Non-pigmented ciliary epithelial cell (primary cell): Measurements from ENCODE around the gene BACH1.
"Not testable (repeated sequence)": the region's sequence is repeated elsewhere in the genome, so short reads cannot be mapped to it uniquely, and the experiment has no call there.

Source experiments
- DNase-seq: peaks from one replicate; pipeline ENCODE4 v3.0.0-alpha.2; 2010; ENCODE audit warnings: low read depth

The BACH1 gene

DNA sequence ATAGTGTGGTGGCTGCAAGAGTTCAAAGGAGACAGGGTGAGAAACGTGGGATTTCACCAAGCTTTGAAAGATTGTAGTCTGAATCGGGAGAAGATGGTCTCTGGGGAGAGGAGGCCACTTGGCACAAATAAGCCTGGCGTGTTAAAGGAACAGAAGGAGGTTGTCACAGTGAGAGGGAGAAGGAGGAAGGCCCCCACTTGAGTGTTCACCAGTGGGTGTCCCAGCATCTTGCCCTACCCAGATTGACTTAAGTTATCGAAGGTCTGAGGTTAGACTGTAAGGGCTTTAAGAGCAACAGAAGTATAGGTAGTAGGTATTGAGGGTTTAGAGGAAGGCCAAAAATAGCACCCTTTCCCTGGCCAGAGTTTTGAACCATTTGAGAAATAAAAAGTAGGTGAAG lies 48.0 kb downstream of the BACH1 start:
- no peak for DNase-seq

DNA sequence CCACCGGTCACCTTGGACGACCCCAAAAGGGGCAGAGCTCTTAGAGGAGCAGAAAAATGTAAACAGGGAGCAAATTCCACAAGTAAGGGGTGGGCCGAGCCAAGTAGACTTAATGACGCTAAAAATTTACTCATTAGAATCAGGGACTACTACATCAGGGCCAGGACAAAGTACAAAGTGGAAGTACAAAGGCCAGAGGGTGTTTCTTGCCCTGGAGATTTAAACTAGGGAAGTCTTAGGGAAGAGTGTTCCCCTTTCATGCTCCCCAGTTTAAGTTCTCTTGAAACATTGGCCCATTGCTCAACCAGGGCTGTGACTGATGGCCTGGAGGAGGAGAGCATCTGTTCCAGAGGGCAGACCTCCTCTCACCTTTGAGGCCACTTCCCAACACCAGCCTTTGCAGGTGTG lies 48.6 kb downstream of the BACH1 start:
- DNase-seq, result no peak

DNA sequence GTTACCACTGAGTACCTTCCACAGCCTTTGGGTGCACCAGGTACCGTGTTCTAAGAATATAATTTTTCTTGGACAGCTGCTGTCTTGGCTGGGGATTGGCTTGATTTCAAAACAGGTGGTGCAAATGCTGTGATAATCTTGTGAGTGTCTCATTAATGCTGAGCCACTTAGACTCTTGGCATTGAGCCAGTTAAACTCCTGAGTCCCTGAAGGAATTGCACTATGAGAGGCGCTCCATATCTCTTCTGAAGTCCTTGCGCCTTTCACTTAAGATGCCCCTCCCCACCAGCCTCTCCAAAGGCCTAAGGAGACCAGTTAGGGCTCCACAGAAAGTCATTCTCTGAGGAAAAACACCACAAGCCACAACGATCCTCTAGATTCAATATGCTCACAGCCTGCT lies 51.0 kb downstream of the BACH1 start:
- no peak for DNase-seq

- DNase-seq, result no peak
Measured at GRCh38 chr21:29350246-29350779, 51.6 kb downstream of the BACH1 start.

GRCh38 chr21:29351691-29352090 lies 53.0 kb downstream of the BACH1 start:
- DNase-seq, result peak; percentile 72

GRCh38 chr21:29355043-29355710 lies 56.5 kb downstream of the BACH1 start:
- DNase-seq, result not testable (repeated sequence)

GRCh38 chr21:29356291-29356690 lies 57.6 kb downstream of the BACH1 start:
- DNase-seq, result not testable (repeated sequence)

GRCh38 chr21:29356810-29357209 lies 58.1 kb downstream of the BACH1 start:
- DNase-seq, result not testable (repeated sequence)

DNA sequence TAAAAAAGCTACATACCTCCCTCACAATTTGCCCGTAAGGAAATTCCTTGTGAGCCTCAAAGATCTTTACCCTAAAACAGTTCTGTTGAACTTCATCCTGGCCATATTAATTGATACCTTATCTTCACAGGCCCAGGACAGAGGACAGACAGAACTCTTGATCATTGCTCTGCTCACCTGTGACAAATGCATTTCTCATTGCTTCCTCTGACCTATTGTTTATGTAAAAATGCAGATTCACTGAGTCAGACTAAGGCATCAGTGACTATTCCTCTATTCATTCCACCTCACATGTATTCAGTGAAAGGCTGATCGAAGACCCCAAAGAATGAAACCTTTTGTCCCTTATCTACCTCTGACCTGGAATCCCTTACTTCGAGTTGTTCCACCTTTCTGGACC lies 61.0 kb downstream of the BACH1 start:
- no peak for DNase-seq

DNA sequence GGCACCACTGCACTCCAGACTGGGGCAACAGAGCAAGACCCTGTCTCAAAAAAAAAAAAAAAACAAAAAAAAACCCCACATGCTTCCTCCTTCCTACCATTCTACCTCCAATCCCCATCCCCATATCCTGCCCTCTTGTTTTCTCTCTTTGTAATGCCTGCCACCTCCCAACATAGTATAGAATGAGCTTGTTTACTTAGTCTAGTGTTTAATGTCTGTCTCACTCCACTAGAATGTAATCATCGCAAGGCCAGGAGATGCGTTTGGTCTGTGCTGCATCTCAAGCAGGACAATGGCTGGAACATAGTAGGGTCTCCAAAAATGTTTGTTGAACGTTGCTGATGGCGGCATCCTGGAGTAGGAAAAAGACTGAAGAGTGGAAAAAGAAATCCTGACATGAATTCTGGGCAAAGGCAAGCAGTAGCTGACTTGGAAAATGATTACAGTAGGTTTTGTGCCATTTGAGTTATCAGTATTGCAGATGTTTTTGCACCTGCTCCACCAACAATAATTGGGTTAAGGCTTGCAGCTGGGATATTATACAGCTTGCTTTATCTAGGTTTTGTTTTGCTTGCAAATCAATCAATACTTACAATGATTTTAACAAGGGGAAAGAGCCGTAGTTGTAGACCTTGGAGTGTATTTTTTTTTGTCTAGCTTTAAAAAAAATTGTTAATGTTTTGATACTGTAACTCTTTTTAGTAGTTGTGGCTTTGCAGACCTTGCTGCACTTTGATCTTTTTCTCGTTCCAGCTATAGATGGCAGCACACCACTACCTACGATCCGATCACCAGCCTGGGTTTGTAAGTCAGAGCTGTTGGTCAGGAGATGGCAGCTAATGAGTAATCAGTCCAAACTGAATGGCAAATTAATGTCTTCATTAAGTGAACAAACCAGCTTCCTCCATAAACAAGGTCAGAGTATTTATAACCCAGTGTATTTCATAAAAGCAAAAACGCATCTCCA lies 62.4 kb downstream of the BACH1 start:
- no peak for DNase-seq

DNA sequence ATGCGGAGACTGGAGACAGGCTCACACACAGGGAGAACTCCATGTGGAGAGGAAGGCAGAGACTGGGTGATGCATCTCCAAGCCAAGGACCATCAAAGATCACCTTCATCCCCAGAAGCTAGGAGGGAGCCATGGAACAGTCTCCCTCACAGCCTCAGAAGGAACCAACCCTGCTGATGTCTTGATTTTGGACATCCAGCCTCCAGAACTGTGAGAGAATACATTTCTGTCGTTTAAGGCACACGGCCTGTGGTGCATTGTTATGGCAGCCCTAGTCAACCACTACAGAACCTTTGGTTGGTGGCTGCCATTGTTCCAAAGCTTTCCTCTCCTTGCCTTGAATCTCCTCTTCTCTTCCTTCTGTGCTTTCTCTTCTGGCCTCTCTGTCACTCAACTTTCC lies 64.0 kb downstream of the BACH1 start:
- DNase-seq, result no peak

DNA sequence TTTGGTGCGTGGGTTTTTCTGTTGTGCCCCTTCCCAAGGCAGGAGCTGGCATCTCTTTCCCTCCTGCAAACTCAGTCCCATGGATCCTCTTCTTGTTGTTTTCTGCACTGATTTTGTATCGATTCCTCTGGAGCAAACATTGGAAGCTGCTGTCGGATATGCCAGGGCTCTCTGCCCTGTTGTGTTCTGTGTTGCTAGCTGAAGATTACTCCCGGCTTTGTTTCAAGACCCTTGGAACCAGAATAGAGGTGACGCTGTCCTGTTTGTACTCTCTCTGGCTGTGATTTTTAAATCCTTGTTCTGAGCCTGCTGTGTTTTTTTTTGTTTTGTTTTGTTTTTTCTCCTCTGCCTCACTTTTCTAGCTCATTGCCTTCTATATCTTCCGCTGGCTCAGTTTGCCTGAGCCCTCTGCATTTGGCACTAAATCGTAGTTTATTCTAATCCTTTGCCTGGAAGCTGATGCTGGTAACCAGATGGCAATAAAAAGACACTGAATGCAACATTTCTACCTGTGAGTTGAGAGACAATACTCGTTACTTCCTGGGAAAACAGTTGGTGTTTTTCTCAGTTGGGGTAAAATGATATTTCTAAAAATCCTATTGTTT lies 67.0 kb downstream of the BACH1 start:
- no peak for DNase-seq

DNA sequence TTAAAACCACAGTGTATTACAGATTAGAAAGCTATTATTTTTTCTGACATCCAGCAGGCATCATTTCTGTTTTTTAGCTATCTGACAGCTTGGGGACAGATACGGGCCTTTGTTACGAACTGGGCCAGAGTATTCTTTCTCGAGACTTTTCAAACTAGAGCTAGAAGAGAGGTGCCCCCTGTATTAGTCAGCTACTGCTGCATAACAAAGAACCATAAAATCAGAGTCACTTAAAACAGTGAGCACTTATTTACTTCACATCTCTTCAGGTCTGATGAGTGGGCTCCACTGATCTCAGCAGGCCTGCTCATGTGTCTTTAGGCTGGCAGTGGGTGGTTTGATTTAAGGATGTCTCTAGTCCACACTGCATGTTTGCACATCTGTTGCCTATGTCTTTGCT lies 67.8 kb downstream of the BACH1 start:
- DNase-seq, result no peak

DNA sequence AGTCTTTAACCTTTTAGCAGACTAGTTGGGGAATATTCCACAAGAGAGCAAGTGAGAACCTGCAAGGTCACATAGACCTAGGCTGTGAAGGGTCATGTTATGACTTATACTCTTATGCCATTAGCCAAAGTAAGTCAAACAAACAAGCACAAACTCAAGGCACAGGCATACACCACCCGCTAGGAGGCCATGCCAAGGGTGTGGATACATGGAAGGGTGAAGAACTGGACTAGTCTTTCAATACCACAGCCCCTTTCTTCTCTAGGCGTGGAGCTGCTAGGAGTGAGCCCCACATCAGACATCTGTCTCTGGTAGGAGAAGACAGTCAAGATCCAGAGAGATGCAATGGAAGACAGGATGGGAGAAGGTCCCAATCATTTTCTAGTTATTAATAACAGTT lies 68.6 kb downstream of the BACH1 start:
- no peak for DNase-seq

- DNase-seq, result no peak
Measured at GRCh38 chr21:29368906-29369305, 70.2 kb downstream of the BACH1 start.

DNA sequence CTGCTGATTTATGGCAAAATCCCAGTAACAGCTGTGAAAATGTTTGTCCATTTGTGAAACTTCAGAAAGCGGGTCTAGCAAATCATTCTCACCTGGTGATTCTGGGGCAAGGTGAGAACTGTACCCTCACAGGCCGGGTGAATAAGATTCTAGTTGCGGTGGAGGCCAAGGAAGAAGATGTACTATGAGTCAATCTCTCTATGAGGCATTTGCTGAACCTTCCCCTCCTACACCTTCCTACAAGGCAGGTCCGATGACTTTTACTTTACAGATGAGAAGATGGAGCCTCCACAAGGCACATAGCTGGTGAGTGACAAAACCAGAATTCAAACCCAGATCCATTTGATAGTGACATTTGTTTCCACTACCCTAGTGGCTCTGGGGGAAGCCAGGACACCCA lies 72.7 kb downstream of the BACH1 start:
- no peak for DNase-seq

DNA sequence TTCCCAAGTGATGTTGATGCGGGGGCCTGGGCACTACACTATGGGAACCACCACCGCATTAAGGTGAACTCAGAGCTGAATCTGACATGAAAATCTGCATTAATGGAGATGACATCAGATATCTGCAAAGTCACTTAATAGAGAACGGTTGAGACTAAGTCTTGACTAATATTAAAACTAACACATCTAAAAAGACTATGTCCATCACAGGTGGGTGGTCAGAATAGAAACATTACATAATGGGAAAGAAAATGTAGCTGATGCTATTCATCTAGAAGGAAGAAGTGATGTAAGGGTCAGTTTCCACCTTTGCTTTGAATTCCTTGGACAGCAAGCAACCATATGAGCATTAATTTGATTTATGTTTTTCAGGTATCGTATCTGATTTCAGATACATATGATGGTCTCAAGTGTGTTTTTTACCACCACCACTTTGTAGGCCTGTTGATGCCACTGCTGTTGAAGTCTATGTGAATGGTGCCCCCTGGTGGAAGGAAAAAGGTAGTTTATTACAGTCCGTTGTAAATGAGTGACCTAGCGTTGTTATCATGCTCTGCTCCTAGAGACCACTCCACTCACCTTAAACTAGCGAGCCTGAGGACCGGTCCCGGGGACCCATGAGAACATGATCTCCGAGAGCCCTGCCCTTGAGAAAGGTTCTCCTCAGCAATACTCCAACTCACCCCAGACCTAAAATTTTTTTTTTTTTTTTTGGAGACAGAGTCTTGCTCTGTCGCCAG lies 73.5 kb downstream of the BACH1 start:
- peak; percentile 65 for DNase-seq

DNA sequence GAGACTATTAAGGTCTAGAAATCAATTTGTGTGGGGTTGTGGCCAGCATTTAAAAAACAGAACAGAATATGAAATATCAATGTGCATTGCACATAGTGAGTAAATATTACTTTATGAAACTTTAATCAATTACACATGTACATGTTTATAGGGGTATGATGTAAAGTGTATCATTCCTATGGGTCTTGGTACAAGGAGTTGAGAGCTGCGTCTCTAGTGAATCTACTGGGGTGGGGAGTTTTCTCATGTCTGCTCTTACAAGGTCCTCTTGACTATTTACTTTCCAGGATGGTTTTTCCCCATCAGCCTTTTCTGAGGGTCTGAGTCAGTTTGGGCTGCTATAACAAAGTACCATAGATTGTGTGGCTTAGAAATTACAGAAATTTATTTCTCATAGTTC lies 75.8 kb downstream of the BACH1 start:
- DNase-seq, result no peak

GRCh38 chr21:29376556-29376955 lies 77.8 kb downstream of the BACH1 start:
- no peak for DNase-seq

GRCh38 chr21:29377266-29377665 lies 78.5 kb downstream of the BACH1 start:
- no peak for DNase-seq

DNA sequence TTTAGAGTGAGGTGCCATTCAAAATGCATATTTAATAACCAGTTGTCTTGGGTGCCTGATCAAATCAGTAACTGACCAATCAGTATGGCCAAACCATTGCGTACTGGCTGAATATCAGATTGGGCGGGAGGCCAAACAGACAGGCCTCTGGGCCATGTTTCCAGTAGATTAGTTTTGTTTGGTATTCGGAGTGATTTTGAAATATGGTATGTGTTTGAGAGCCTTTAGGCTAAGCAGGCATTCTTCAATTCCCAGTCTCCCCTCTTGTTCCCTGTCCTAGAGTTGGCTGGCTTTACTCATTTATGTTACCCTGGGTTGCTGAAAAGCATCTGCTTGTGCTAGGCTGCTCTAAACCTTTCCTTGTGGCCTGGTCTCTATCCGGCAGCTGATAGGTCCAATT lies 80.1 kb downstream of the BACH1 start:
- no peak for DNase-seq

DNA sequence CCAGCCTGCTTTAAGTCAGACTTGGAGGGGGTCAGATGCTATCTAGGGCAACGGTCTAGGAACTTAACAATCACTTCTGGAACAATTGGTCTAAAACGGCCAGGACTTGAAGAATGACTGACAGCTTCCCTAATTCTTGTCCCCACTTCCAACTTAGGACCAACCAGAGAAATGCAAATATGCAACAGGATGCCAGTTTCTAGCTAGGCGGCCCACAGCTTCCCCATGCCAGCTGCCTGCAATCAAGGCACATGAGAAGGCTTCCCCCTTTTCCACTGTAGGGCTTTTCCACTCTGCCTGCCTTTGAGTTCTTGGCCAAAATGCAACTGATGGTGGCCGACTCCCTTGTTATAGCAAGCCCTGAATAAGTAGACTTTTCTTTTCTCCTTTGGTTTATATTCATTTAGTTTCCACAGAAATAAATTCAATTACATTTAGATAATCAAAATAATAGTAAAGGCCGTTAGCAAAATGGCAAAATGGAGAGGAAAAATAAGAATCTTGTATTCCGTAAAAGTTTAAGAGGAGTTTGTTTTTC lies 80.9 kb downstream of the BACH1 start:
- no peak for DNase-seq
